Glutamatergic neuron (in vitro differentiated cells): ENCODE data around the gene SCGB1D1. TPM values are rescaled to one million over a fixed set of nuclear protein-coding genes. Genes with fewer than 3 reads are reported as not detected.

ENCODE experiments used
- DNase-seq: peaks from one replicate; pipeline ENCODE4 v3.0.0; 2022
- H3K27ac Mint-ChIP-seq: one replicate; pipeline ENCODE4 v1.8.0; 2020; ENCODE audit warnings: mild to moderate bottlenecking, mixed read lengths, inconsistent platforms; ENCODE audit not compliant: unreplicated experiment
- H3K27me3 Mint-ChIP-seq: one replicate; pipeline ENCODE4 v1.8.0; 2020; ENCODE audit warnings: mild to moderate bottlenecking, moderate library complexity, mixed read lengths, inconsistent platforms; ENCODE audit not compliant: unreplicated experiment
- H3K36me3 Mint-ChIP-seq: one replicate; pipeline ENCODE4 v1.8.0; 2020; ENCODE audit warnings: mild to moderate bottlenecking, mixed read lengths, inconsistent platforms; ENCODE audit not compliant: unreplicated experiment
- H3K4me1 Mint-ChIP-seq: one replicate; pipeline ENCODE4 v1.8.0; 2020; ENCODE audit warnings: mild to moderate bottlenecking, low read depth, mixed read lengths, inconsistent platforms; ENCODE audit not compliant: unreplicated experiment
- H3K4me3 Mint-ChIP-seq: one replicate; pipeline ENCODE4 v1.8.0; 2020; ENCODE audit warnings: mild to moderate bottlenecking, mixed read lengths, inconsistent platforms; ENCODE audit not compliant: unreplicated experiment
- H3K9me3 Mint-ChIP-seq: one replicate; pipeline ENCODE4 v1.8.0; 2020; ENCODE audit warnings: mild to moderate bottlenecking, moderate library complexity, mixed read lengths, inconsistent platforms; ENCODE audit not compliant: unreplicated experiment
- CTCF ChIP-seq: fragments of 200-600 bp; sonication (generic); IDR thresholded peaks from one replicate; pipeline ENCODE4 v1.5.0; 2021; ENCODE audit not compliant: partially characterized antibody, unreplicated experiment
- total RNA-seq: library from RNA; stranded (reverse); fragmentation: NEBNext Ultra II Directional; extraction: Animal tissue kit (Norgen Biotek cat#: 25700); gene quantifications from one replicate; pipeline ENCODE4 v1.2.1, GENCODE V29; 2021; ENCODE audit not compliant: unreplicated experiment

Gene SCGB1D1
- total RNA-seq, 1 donor from 2014 or later: not detected

GRCh38 chr11:62142921-62143320, 47.1 kb upstream of the SCGB1D1 start:
- peaks cover 5% of the 10 kb centered on the region for H3K27me3 Mint-ChIP-seq
- H3K9me3 Mint-ChIP-seq: peaks cover 2% of the 10 kb centered on the region
- no peak for DNase-seq
- peak overlapping the region; percentile 58 for H3K4me3 Mint-ChIP-seq
- no peak for TF ChIP-seq CTCF
- no peaks in the 10 kb centered on the region for H3K36me3 Mint-ChIP-seq
- peaks cover 5% of the 10 kb centered on the region for H3K4me1 Mint-ChIP-seq
- H3K27ac Mint-ChIP-seq: no peak overlapping the region

GRCh38 chr11:62143727-62144126, 46.3 kb upstream of the SCGB1D1 start:
- DNase-seq: no peak

GRCh38 chr11:62144641-62145255, 45.3 kb upstream of the SCGB1D1 start:
- Mint-ChIP-seq H3K36me3 (no peaks in the 10 kb centered on the region), H3K4me3 (no peak overlapping the region), H3K27ac (no peak overlapping the region), H3K9me3 (peaks cover 2% of the 10 kb centered on the region), H3K4me1 (peaks cover 5% of the 10 kb centered on the region), H3K27me3 (peaks cover 5% of the 10 kb centered on the region)
- TF ChIP-seq CTCF: no peak
- no peak for DNase-seq

More at GRCh38 chr11:62143727-62144126, 46.3 kb upstream of the SCGB1D1 start:
- no peak for TF ChIP-seq CTCF
- H3K27me3 Mint-ChIP-seq: peaks cover 5% of the 10 kb centered on the region
- H3K4me1 Mint-ChIP-seq: peaks cover 5% of the 10 kb centered on the region
- no peaks in the 10 kb centered on the region for H3K36me3 Mint-ChIP-seq
- H3K4me3 Mint-ChIP-seq: no peak overlapping the region
- peaks cover 2% of the 10 kb centered on the region for H3K9me3 Mint-ChIP-seq
- no peak overlapping the region for H3K27ac Mint-ChIP-seq

- Mint-ChIP-seq H3K4me3 (no peak overlapping the region), H3K27me3 (peaks cover 5% of the 10 kb centered on the region), H3K27ac (no peak overlapping the region), H3K4me1 (peaks cover 5% of the 10 kb centered on the region), H3K9me3 (peaks cover 2% of the 10 kb centered on the region), H3K36me3 (no peaks in the 10 kb centered on the region)
- TF ChIP-seq CTCF: no peak
- no peak for DNase-seq
These were observed 44.6 kb upstream of the SCGB1D1 start for GRCh38 chr11:62145261-62145871.

- no peak for DNase-seq
- TF ChIP-seq CTCF: no peak
- peaks cover 2% of the 10 kb centered on the region for H3K9me3 Mint-ChIP-seq
- H3K4me3 Mint-ChIP-seq: no peak overlapping the region
- peaks cover 5% of the 10 kb centered on the region for H3K4me1 Mint-ChIP-seq
- H3K27ac Mint-ChIP-seq: no peak overlapping the region
- peaks cover 5% of the 10 kb centered on the region for H3K27me3 Mint-ChIP-seq
- H3K36me3 Mint-ChIP-seq: no peaks in the 10 kb centered on the region
These were observed 43.4 kb upstream of the SCGB1D1 start for GRCh38 chr11:62146476-62147200.
